Activated naive CD8-positive, alpha-beta T cell treated with anti-CD3 and anti-CD28 coated beads for 36 hours (primary cell): ENCODE results near the gene CCPG1. TPM values are rescaled to one million over a fixed set of nuclear protein-coding genes. Genes with fewer than 3 reads are reported as not detected.

Source experiments
- DNase-seq: peaks from one replicate; pipeline ENCODE4 v3.0.0; 2021
- H3K27ac Mint-ChIP-seq: one replicate; pipeline ENCODE4 v1.8.0; 2022; ENCODE audit warnings: mild to moderate bottlenecking, moderate library complexity, mixed read lengths
- H3K27me3 Mint-ChIP-seq: one replicate; pipeline ENCODE4 v1.8.0; 2022; ENCODE audit warnings: mild to moderate bottlenecking, mixed read lengths
- H3K36me3 Mint-ChIP-seq: one replicate; pipeline ENCODE4 v1.8.0; 2021; ENCODE audit warnings: mild to moderate bottlenecking, mixed read lengths
- H3K4me1 Mint-ChIP-seq: one replicate; pipeline ENCODE4 v1.8.0; 2021; ENCODE audit warnings: mixed read lengths
- H3K4me3 Mint-ChIP-seq: one replicate; pipeline ENCODE4 v1.8.0; 2022; ENCODE audit warnings: mild to moderate bottlenecking, moderate library complexity, mixed read lengths
- H3K9me3 Mint-ChIP-seq: one replicate; pipeline ENCODE4 v1.8.0; 2022; ENCODE audit warnings: mixed read lengths
- total RNA-seq, 2 experiments: library from RNA; stranded (reverse); gene quantifications; one replicate each; pipeline ENCODE4 v1.2.3, GENCODE V29; 2021

The CCPG1 gene
- total RNA-seq, 2 experiments from 2014 or later, result 11.7 to 12.2 TPM

- peaks cover 6% of the 10 kb centered on the region for H3K36me3 Mint-ChIP-seq
- no peaks in the 10 kb centered on the region for H3K9me3 Mint-ChIP-seq
- no peak overlapping the region for H3K27ac Mint-ChIP-seq
- no peak overlapping the region for H3K4me3 Mint-ChIP-seq
- no peaks in the 10 kb centered on the region for H3K27me3 Mint-ChIP-seq
- DNase-seq, result no peak
- no peaks in the 10 kb centered on the region for H3K4me1 Mint-ChIP-seq
Measured at GRCh38 chr15:55356985-55357585, 51.1 kb downstream of the CCPG1 start.

GRCh38 chr15:55353025-55353424 is 55.1 kb downstream of the CCPG1 start:
- H3K36me3 Mint-ChIP-seq, result peaks cover 12% of the 10 kb centered on the region
- no peaks in the 10 kb centered on the region for H3K4me1 Mint-ChIP-seq
- H3K27me3 Mint-ChIP-seq, result no peaks in the 10 kb centered on the region
- no peak overlapping the region for H3K27ac Mint-ChIP-seq
- H3K9me3 Mint-ChIP-seq, result no peaks in the 10 kb centered on the region
- H3K4me3 Mint-ChIP-seq, result no peak overlapping the region
- no peak for DNase-seq

- Mint-ChIP-seq H3K27ac (no peak overlapping the region), H3K36me3 (peaks cover 18% of the 10 kb centered on the region), H3K4me3 (no peak overlapping the region), H3K4me1 (no peaks in the 10 kb centered on the region), H3K9me3 (no peaks in the 10 kb centered on the region), H3K27me3 (no peaks in the 10 kb centered on the region)
- no peak for DNase-seq
Measured at GRCh38 chr15:55349282-55349681, 58.9 kb downstream of the CCPG1 start.

- H3K36me3 Mint-ChIP-seq, result peaks cover 20% of the 10 kb centered on the region
- H3K4me3 Mint-ChIP-seq, result no peak overlapping the region
- no peak overlapping the region for H3K27ac Mint-ChIP-seq
- H3K27me3 Mint-ChIP-seq, result no peaks in the 10 kb centered on the region
- DNase-seq, result no peak
- no peaks in the 10 kb centered on the region for H3K4me1 Mint-ChIP-seq
- H3K9me3 Mint-ChIP-seq, result no peaks in the 10 kb centered on the region
Measured at GRCh38 chr15:55348281-55348778, 59.8 kb downstream of the CCPG1 start.

- no peak overlapping the region for H3K27ac Mint-ChIP-seq
- peaks cover 15% of the 10 kb centered on the region for H3K36me3 Mint-ChIP-seq
- no peaks in the 10 kb centered on the region for H3K4me1 Mint-ChIP-seq
- H3K27me3 Mint-ChIP-seq, result no peaks in the 10 kb centered on the region
- H3K9me3 Mint-ChIP-seq, result no peaks in the 10 kb centered on the region
- H3K4me3 Mint-ChIP-seq, result no peak overlapping the region
- no peak for DNase-seq
Measured at GRCh38 chr15:55344206-55344605, 64.0 kb downstream of the CCPG1 start.

GRCh38 chr15:55343168-55343567 is 65.0 kb downstream of the CCPG1 start:
- Mint-ChIP-seq H3K9me3 (no peaks in the 10 kb centered on the region), H3K27me3 (no peaks in the 10 kb centered on the region), H3K4me3 (no peak overlapping the region), H3K36me3 (peaks cover 13% of the 10 kb centered on the region), H3K4me1 (no peaks in the 10 kb centered on the region), H3K27ac (no peak overlapping the region)
- DNase-seq, result no peak

GRCh38 chr15:55337160-55337559 is 71.0 kb downstream of the CCPG1 start:
- Mint-ChIP-seq H3K4me1 (no peaks in the 10 kb centered on the region), H3K27me3 (no peaks in the 10 kb centered on the region), H3K27ac (no peak overlapping the region), H3K4me3 (no peak overlapping the region), H3K36me3 (peaks cover 10% of the 10 kb centered on the region), H3K9me3 (no peaks in the 10 kb centered on the region)
- no peak for DNase-seq

- Mint-ChIP-seq H3K36me3 (peaks cover 10% of the 10 kb centered on the region), H3K4me3 (no peak overlapping the region), H3K27me3 (no peaks in the 10 kb centered on the region), H3K27ac (no peak overlapping the region), H3K9me3 (no peaks in the 10 kb centered on the region), H3K4me1 (no peaks in the 10 kb centered on the region)
- DNase-seq, result no peak
Measured at GRCh38 chr15:55334997-55335396, 73.2 kb downstream of the CCPG1 start.

GRCh38 chr15:55334371-55334770 is 73.8 kb downstream of the CCPG1 start:
- no peaks in the 10 kb centered on the region for H3K9me3 Mint-ChIP-seq
- no peaks in the 10 kb centered on the region for H3K27me3 Mint-ChIP-seq
- H3K36me3 Mint-ChIP-seq, result peaks cover 10% of the 10 kb centered on the region
- no peak for DNase-seq
- H3K27ac Mint-ChIP-seq, result no peak overlapping the region
- H3K4me1 Mint-ChIP-seq, result no peaks in the 10 kb centered on the region
- H3K4me3 Mint-ChIP-seq, result no peak overlapping the region

GRCh38 chr15:55327387-55327786 is 80.8 kb downstream of the CCPG1 start:
- H3K27ac Mint-ChIP-seq, result no peak overlapping the region
- H3K36me3 Mint-ChIP-seq, result peaks cover 11% of the 10 kb centered on the region

GRCh38 chr15:55322467-55322866 is 85.7 kb downstream of the CCPG1 start:
- Mint-ChIP-seq H3K9me3 (no peaks in the 10 kb centered on the region), H3K36me3 (peaks cover 17% of the 10 kb centered on the region), H3K4me3 (no peak overlapping the region), H3K27ac (no peak overlapping the region), H3K4me1 (peaks cover 27% of the 10 kb centered on the region), H3K27me3 (no peaks in the 10 kb centered on the region)
- no peak for DNase-seq

More at GRCh38 chr15:55327387-55327786, 80.8 kb downstream of the CCPG1 start:
- Mint-ChIP-seq H3K9me3 (no peaks in the 10 kb centered on the region), H3K4me3 (no peak overlapping the region), H3K4me1 (peaks cover 5% of the 10 kb centered on the region), H3K27me3 (no peaks in the 10 kb centered on the region)
- no peak for DNase-seq

GRCh38 chr15:55320963-55321362 is 87.2 kb downstream of the CCPG1 start:
- no peak for DNase-seq
- Mint-ChIP-seq H3K27me3 (no peaks in the 10 kb centered on the region), H3K27ac (no peak overlapping the region), H3K4me3 (no peak overlapping the region), H3K36me3 (peaks cover 18% of the 10 kb centered on the region), H3K9me3 (no peaks in the 10 kb centered on the region), H3K4me1 (peaks cover 38% of the 10 kb centered on the region)

GRCh38 chr15:55320238-55320550 is 88.0 kb downstream of the CCPG1 start:
- DNase-seq, result no peak
- H3K36me3 Mint-ChIP-seq, result peaks cover 24% of the 10 kb centered on the region
- H3K27me3 Mint-ChIP-seq, result no peaks in the 10 kb centered on the region
- H3K4me1 Mint-ChIP-seq, result peaks cover 46% of the 10 kb centered on the region
- no peaks in the 10 kb centered on the region for H3K9me3 Mint-ChIP-seq
- no peak overlapping the region for H3K27ac Mint-ChIP-seq
- H3K4me3 Mint-ChIP-seq, result peak overlapping the region; percentile 73

GRCh38 chr15:55319537-55320237 is 88.5 kb downstream of the CCPG1 start:
- Mint-ChIP-seq H3K27me3 (no peaks in the 10 kb centered on the region), H3K4me1 (peaks cover 51% of the 10 kb centered on the region), H3K36me3 (peaks cover 27% of the 10 kb centered on the region), H3K4me3 (peak overlapping the region; percentile 98), H3K27ac (peak overlapping the region; percentile 98), H3K9me3 (no peaks in the 10 kb centered on the region)
- no peak for DNase-seq

GRCh38 chr15:55318588-55319494 is 89.3 kb downstream of the CCPG1 start, which contains the start of the genes PIGB and PIGBOS1:
Gene PIGB, plus strand, starts transcription at chr15:55319222. Its CDS starts 29 bp downstream, at chr15:55319251.
Gene PIGBOS1, minus strand, starts transcription at chr15:55319123. Its CDS starts 1,331 bp downstream, at chr15:55317792.
- Mint-ChIP-seq H3K27me3 (no peaks in the 10 kb centered on the region), H3K4me1 (peaks cover 55% of the 10 kb centered on the region), H3K4me3 (peak within 1 kb of the TSS; percentile 98), H3K27ac (peak within 1 kb of the TSS; percentile 98), H3K36me3 (peaks cover 26% of the 10 kb centered on the region), H3K9me3 (no peaks in the 10 kb centered on the region)
- peak; percentile 80 for DNase-seq
